Dedifferentiated amniotic fluid mesenchymal stem cell (primary cell): ENCODE data around the gene KRT40.

ENCODE experiments used
- DNase-seq: peaks from one replicate; pipeline ENCODE4 v3.0.0-alpha.2; 2016; ENCODE audit errors: extremely low spot score

KRT40 gene

GRCh38 chr17:40952154-40952553 is 32.0 kb downstream of the KRT40 start:
- no peak for DNase-seq

GRCh38 chr17:40951011-40951622 is 33.0 kb downstream of the KRT40 start:
- no peak for DNase-seq

GRCh38 chr17:40950176-40950575 is 34.0 kb downstream of the KRT40 start:
- DNase-seq = no peak

DNA sequence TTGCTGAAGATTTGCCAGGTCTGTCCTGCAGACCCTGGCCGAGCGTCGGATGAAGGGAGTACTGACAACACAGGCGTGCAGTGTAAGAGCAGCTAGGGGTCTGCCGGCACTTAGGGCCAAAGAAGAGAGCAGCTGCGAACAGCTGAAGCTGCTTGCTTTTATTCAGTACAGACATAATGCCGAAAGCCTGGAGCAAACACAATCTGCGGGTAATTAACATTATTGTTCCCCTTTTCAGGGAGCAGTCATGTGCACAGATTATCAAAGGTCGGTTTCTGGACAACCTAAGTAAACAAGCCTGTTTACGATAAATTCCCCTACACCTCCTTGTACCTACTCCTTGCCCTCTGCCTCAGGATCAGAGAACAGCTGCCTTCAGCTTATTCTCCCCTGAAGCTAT is 34.7 kb downstream of the KRT40 start:
- DNase-seq = no peak

DNA sequence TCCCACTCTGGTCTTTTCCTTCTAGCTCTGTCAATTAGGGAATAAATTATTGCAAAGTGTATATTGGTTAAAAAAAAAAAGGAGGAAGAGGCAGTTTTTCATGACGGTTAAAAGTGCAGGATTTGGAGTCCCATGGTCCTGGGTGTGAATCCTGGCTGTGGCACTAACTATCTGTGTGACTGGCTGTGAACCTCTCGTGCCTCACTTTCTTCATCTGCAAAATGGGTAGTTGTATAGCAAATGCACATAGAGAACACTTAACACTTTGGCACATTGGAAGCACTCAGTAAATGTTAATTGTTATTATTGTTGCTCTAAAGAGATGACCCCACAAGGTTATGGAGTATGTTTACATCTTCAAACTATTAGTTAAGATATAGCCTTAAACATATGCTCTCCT is 36.2 kb downstream of the KRT40 start:
- no peak for DNase-seq

DNA sequence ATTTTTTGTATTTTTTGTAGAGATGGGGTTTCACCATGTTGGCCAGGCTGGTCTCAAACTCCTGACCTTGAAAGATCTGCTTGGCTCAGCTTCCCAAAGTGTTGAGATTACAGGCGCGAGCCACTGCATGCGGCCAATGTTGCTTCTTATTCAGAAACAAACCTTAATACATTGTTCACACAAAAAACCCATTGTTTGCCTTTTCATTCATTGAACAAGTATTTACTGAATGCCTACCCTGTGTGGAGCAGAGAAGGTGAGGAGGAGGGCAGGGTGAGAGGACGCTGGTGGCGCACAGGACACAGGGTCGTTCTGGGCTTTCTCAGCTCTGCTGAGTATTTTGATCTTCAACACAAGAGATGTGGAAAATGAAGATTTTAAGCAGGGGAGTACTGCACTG is 38.7 kb downstream of the KRT40 start:
- DNase-seq = no peak

- no peak for DNase-seq
Measured at GRCh38 chr17:40944531-40944930, 39.6 kb downstream of the KRT40 start.

DNA sequence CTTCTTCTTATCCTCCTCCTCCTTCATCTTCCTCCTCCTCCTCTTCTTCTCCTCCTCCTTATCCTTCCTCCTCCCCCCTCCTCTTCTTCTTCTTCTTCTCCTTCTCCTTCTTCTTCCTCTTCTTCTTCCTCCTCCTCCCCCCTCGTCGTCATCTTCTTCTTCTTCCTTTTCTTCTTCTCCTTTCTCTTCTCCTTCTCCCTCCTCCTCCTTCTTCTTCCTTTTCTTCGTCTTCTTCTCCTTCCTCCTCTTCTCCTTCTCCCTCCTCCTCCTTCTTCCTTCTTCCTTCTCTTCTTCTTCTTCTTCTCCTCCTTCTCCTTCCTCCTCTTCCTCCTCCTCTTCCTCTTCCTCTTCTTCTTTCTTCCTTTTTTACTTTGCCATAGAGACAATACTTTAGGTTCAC is 41.6 kb downstream of the KRT40 start:
- DNase-seq = no peak

DNA sequence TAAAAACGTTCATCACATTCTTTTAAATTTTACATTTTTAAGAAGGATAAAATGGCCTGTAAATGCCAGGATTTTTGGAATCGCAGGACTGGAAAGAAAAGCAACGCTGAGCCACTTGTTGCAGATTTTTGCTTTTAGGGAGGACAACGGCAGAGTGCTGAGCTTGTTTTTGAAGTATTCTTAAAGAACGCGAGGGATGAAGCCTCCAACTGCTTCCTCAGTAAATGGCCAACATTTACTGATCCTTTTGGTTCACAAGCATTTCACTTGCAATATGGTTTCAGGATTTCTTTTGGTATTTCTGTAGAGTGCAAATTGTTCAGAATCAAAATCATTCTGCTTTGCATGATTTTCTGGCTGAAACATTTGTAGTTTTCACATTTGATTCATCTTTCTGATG is 43.9 kb downstream of the KRT40 start:
- DNase-seq = no peak

- DNase-seq = no peak
Measured at GRCh38 chr17:40938981-40939380, 45.1 kb downstream of the KRT40 start.

DNA sequence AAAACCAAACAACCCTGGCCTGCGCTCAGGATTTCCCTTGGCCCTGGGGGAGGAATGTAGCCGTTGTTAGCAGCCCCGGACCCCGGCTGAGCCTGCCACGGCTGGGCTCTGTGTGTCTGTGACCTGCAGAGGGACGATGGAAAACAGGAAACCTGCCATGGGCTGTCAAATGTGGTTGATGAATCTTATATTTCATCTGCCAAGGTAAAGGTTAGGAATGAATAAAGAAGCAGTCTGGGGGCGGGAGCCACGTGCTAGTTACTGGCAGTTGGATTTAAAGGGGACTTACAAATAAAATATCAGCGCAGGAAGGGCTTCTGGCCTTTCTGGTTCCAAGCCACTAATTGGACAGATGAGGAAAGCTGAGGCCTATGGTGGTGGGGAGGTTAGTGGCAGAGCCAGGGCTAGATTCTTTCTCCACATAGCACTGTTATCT is 46.7 kb downstream of the KRT40 start, which contains the start of gene KRT23:
Gene KRT23, minus strand, starts transcription at position 263 of the 436 bp plus-strand sequence. CDS start 1,043 bp downstream, outside the sequence.
- no peak for DNase-seq

DNA sequence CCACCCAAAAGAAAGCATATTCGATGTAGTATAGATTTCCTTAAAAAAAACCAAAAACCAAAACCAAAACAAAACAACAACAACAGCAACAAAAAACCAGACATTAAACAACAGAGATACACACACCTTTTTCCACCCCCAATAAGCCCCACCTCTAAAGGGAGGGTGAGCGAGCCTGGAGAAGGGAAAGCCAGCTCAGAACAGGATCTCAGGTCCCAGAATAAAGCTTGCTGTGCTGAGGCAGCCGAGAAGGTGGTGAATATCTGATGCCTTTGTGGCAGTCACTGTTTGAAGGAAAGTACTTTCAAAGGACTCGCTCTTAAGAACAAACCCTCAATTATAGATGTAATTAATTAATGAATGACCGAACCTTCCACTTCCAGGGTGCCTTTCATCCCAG is 47.1 kb downstream of the KRT40 start:
- DNase-seq = no peak

DNA sequence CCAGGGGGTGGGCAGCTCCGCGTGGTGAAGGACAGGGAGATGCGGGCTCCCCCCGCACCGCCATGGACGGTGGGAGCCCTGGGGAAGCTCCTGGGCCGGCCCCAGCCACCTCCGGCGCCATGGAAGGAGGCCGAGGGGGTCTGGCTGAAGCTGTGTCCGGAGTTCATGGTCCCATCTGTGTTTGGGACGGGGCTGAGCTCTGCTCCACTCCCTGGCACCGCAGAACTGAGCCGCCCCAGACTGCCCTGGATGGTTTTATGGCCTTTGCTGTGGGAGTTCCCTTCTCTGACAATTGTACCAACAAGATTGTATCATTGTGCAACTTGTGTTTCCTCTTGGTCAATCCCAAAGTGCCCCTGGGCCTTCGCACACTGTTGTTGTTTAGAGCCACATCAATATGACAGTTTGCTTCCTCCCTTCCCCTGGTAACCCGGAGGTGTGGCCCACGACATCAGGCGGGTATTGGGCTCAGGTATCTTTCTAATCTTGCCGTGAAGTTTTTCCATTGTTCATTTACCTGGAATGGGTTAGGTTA is 47.6 kb downstream of the KRT40 start:
- DNase-seq = no peak

GRCh38 chr17:40935624-40936023 is 48.5 kb downstream of the KRT40 start:
- no peak for DNase-seq

- DNase-seq = no peak
Measured at GRCh38 chr17:40932608-40933007, 51.5 kb downstream of the KRT40 start.

DNA sequence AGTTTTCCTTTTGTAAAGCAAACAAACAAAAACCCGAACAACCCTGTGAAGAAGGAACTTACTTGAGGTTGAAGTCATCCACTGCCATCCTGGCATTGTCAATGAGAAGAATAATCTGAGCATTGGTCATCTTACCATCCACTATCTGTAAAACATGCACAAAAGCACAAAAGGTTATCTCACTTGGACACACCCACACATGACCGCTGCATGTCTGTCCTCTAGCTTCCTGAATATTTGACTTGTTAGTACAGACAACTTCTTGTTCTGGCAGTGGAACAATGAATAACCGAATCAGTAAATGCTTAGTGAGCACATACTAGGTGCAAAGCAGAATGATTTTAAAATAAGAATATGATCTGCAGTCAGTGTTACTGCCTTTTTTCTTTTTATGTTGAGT is 52.8 kb downstream of the KRT40 start:
- no peak for DNase-seq
